ENCODE data around the gene RPL37A. TPM values are rescaled to one million over a fixed set of nuclear protein-coding genes. Genes with fewer than 3 reads are reported as not detected.

RPL37A gene
- total RNA-seq, 4 donors from 2014 or later, result 366 to 1,381 (median 655) TPM

- Histone ChIP-seq H3K9me3 (no peaks in the 10 kb centered on the region), H3K27ac (no peak overlapping the region), H3K27me3 (no peaks in the 10 kb centered on the region), H3K4me1 (no peaks in the 10 kb centered on the region), H3K4me3 (no peak overlapping the region), H3K36me3 (peaks cover 0 to 56% (median 0%) of the 10 kb centered on the region in 3 donors)
- DNase-seq, result no peak
- no peak for TF ChIP-seq CTCF (IDR thresholded peaks at IDR 0.05)
- TF ChIP-seq POLR2A (IDR thresholded peaks at IDR 0.05), result no peak
Measured at GRCh38 chr2:216478791-216479190, 19.9 kb upstream of the RPL37A start.

- DNase-seq, result no peak
- peaks cover 0 to 56% (median 0%) of the 10 kb centered on the region in 3 donors for H3K36me3 ChIP-seq
- H3K27me3 ChIP-seq, result no peaks in the 10 kb centered on the region
- H3K4me1 ChIP-seq, result no peaks in the 10 kb centered on the region
- H3K4me3 ChIP-seq, result no peak overlapping the region
- TF ChIP-seq CTCF (IDR thresholded peaks at IDR 0.05), result no peak
- no peak for TF ChIP-seq POLR2A (IDR thresholded peaks at IDR 0.05)
- no peak overlapping the region for H3K27ac ChIP-seq
- H3K9me3 ChIP-seq, result no peaks in the 10 kb centered on the region
Measured at GRCh38 chr2:216480221-216480620, 18.4 kb upstream of the RPL37A start.

- H3K9me3 ChIP-seq, result no peaks in the 10 kb centered on the region
- H3K27ac ChIP-seq, result no peak overlapping the region
- DNase-seq, result no peak
- H3K36me3 ChIP-seq, result peaks cover 0 to 46% (median 0%) of the 10 kb centered on the region in 3 donors
- no peak overlapping the region for H3K4me3 ChIP-seq
- TF ChIP-seq CTCF (IDR thresholded peaks at IDR 0.05) (no peak), POLR2A (IDR thresholded peaks at IDR 0.05) (no peak)
- H3K27me3 ChIP-seq, result no peaks in the 10 kb centered on the region
- H3K4me1 ChIP-seq, result no peaks in the 10 kb centered on the region
Measured at GRCh38 chr2:216482640-216483039, 16.0 kb upstream of the RPL37A start.

- Histone ChIP-seq H3K27me3 (no peaks in the 10 kb centered on the region), H3K4me3 (no peak overlapping the region), H3K27ac (no peak overlapping the region), H3K4me1 (no peaks in the 10 kb centered on the region), H3K36me3 (peaks cover 0 to 21% (median 0%) of the 10 kb centered on the region in 3 donors), H3K9me3 (no peaks in the 10 kb centered on the region)
- DNase-seq, result no peak
- no peak for TF ChIP-seq CTCF (IDR thresholded peaks at IDR 0.05)
- TF ChIP-seq POLR2A (IDR thresholded peaks at IDR 0.05), result no peak
Measured at GRCh38 chr2:216485237-216485636, 13.4 kb upstream of the RPL37A start.

GRCh38 chr2:216485745-216486144, 12.9 kb upstream of the RPL37A start:
- no peak overlapping the region for H3K27ac ChIP-seq
- TF ChIP-seq CTCF (IDR thresholded peaks at IDR 0.05), result no peak
- no peak for TF ChIP-seq POLR2A (IDR thresholded peaks at IDR 0.05)
- H3K9me3 ChIP-seq, result no peaks in the 10 kb centered on the region
- DNase-seq, result no peak
- no peak overlapping the region for H3K4me3 ChIP-seq
- no peaks in the 10 kb centered on the region for H3K4me1 ChIP-seq
- no peaks in the 10 kb centered on the region for H3K27me3 ChIP-seq
- peaks cover 0 to 17% (median 0%) of the 10 kb centered on the region in 3 donors for H3K36me3 ChIP-seq

- no peaks in the 10 kb centered on the region for H3K27me3 ChIP-seq
- peaks cover 0 to 12% (median 0%) of the 10 kb centered on the region in 3 donors for H3K36me3 ChIP-seq
- H3K4me3 ChIP-seq, result no peak overlapping the region
- TF ChIP-seq POLR2A (IDR thresholded peaks at IDR 0.05) (no peak), CTCF (IDR thresholded peaks at IDR 0.05) (no peak)
- no peak for DNase-seq
- H3K4me1 ChIP-seq, result no peaks in the 10 kb centered on the region
- no peak overlapping the region for H3K27ac ChIP-seq
- no peaks in the 10 kb centered on the region for H3K9me3 ChIP-seq
Measured at GRCh38 chr2:216486271-216486670, 12.4 kb upstream of the RPL37A start.
